K562 (cell line): Measurements from ENCODE around the gene ERP29. TPM values are rescaled to one million over a fixed set of nuclear protein-coding genes. Genes with fewer than 3 reads are reported as not detected.

Experiments used
- ATAC-seq: fragments of 200-7000 bp; cut with Tn5 transposase; 3 replicates; pipeline ENCODE4 v1.9.1; 2020; ENCODE audit warnings: moderate library complexity
- BruUV-seq: library from RNA; stranded (reverse); fragments of 400-500 nt; replicated peaks from 2 replicates; lab custom pipeline; 2021; lab: Mats Ljungman, UMichigan
- CTCF ChIA-PET: fragments of 300-600 bp; formaldehyde crosslinking; extraction: SDS; loops from one replicate; lab custom pipeline; 2021; ENCODE audit warnings: low intra/inter-chr PET ratio; lab: Yijun Ruan, JAX
- POLR2A ChIA-PET: fragments of 300-600, 350-650 bp; sonication (Branson Sonifier 250); formaldehyde crosslinking; extraction: SDS; loops from one replicate; lab custom pipeline; 2021; ENCODE audit warnings: antibody characterized with exemption, inconsistent platforms; lab: Yijun Ruan, JAX
- DNase-seq, 4 experiments: peaks; one replicate each; pipeline versions ENCODE4 v3.0.0 to v3.0.0-alpha.2; 2011 to 2018; ENCODE audit warnings: low spot score in 3 of 4, mixed read lengths in 3 of 4; ENCODE audit errors: extremely low read depth in 1 of 4
- FAIRE-seq: peaks from 2 replicates; lab custom pipeline; 2011; peaks lifted over from hg19 to GRCh38; lab: Jason Lieb, UNC
- H2AFZ ChIP-seq: 2 replicates; pipeline ENCODE4 v1.6.0; 2011; ENCODE audit warnings: low read depth, low read length, control low read depth, inconsistent platforms
- H3K27ac ChIP-seq: fragments of 200-600 bp; 3 replicates; pipeline ENCODE4 v1.8.0; 2011; ENCODE audit warnings: low read depth, mild to moderate bottlenecking, control low read depth, inconsistent platforms, low read length, moderate library complexity, mixed read lengths; ENCODE audit errors: extremely low read depth
- H3K27me3 ChIP-seq, 2 experiments: fragments of 300-600 bp in 1 of 2; 2 replicates in 1 of 2; 3 replicates in 1 of 2; pipeline versions ENCODE4 v1.6.0 to v1.8.0; 2011; ENCODE audit warnings: inconsistent platforms in 2 of 2, low read length in 2 of 2, mild to moderate bottlenecking in 1 of 2, mixed read lengths in 1 of 2, moderate library complexity in 1 of 2; ENCODE audit not compliant: control insufficient read depth in 2 of 2, insufficient read depth in 2 of 2
- H3K36me3 ChIP-seq: fragments of 300-600 bp; 3 replicates; pipeline ENCODE4 v1.8.0; 2011; ENCODE audit warnings: mild to moderate bottlenecking, low read length, inconsistent platforms; ENCODE audit not compliant: control insufficient read depth, insufficient read depth
- H3K4me1 ChIP-seq, 2 experiments: fragments of 200-600 bp in 1 of 2; replicated peaks in 1 of 2; 2 replicates in 1 of 2; 3 replicates in 1 of 2; pipeline versions ENCODE4 v1.5.1 to v1.8.0; 2011; ENCODE audit warnings: inconsistent platforms in 2 of 2, low read length in 2 of 2, mild to moderate bottlenecking in 1 of 2, mixed read lengths in 1 of 2, moderate library complexity in 1 of 2; ENCODE audit not compliant: control insufficient read depth in 2 of 2, insufficient read depth in 2 of 2
- H3K4me2 ChIP-seq: 2 replicates; pipeline ENCODE4 v1.6.1; 2011; ENCODE audit warnings: low read length, control low read depth, inconsistent platforms, mixed read lengths; ENCODE audit not compliant: insufficient read depth
- H3K4me3 ChIP-seq: fragments of 200-600 bp; sonication (generic), shearing (Covaris generic); 2 replicates; pipeline ENCODE4 v1.5.1; 2016; ENCODE audit warnings: control low read depth, inconsistent platforms
- H3K79me2 ChIP-seq: fragments of 200-600 bp; 3 replicates; pipeline ENCODE4 v1.8.0; 2011; ENCODE audit warnings: low read length, inconsistent platforms; ENCODE audit not compliant: control insufficient read depth, insufficient read depth
- H3K9ac ChIP-seq, 2 experiments: 2 replicates each; pipeline versions ENCODE4 v1.6.0 to v1.6.1; 2011; ENCODE audit warnings: low read depth in 2 of 2, low read length in 2 of 2, control low read depth in 1 of 2, inconsistent platforms in 1 of 2, mild to moderate bottlenecking in 1 of 2, mixed read lengths in 1 of 2; ENCODE audit not compliant: insufficient read depth in 1 of 2
- H3K9me1 ChIP-seq: one replicate; pipeline ENCODE4 v1.6.0; 2011; ENCODE audit warnings: inconsistent platforms, mild to moderate bottlenecking, low read length, moderate library complexity; ENCODE audit not compliant: control insufficient read depth, insufficient read depth
- H3K9me3 ChIP-seq: replicated peaks from 2 replicates; pipeline ENCODE4 v1.5.1; 2011; ENCODE audit warnings: low read depth, low read length, inconsistent platforms; ENCODE audit not compliant: control insufficient read depth, insufficient read depth
- H4K20me1 ChIP-seq: replicated peaks from 2 replicates; pipeline ENCODE4 v1.6.1; 2011; ENCODE audit warnings: low read length, inconsistent platforms, mixed read lengths; ENCODE audit not compliant: control insufficient read depth, insufficient read depth
- BACH1 ChIP-seq: fragments of 200-800 bp; sonication (Bioruptor generic); IDR thresholded peaks from 2 replicates; pipeline ENCODE4 v1.6.1; 2016; ENCODE audit warnings: missing genetic modification characterization, missing compliant biosample characterization
- KLF6 ChIP-seq: fragments of 250-450 bp; sonication (Bioruptor Pico); IDR thresholded peaks from 2 replicates; pipeline ENCODE4 v1.4.0; 2020; ENCODE audit warnings: mild to moderate bottlenecking, moderate library complexity, borderline replicate concordance
- MTA2 ChIP-seq: fragments of 450-650 bp; IDR thresholded peaks from 2 replicates; pipeline ENCODE4 v1.6.1; 2016; ENCODE audit warnings: low read depth
- PML ChIP-seq: IDR thresholded peaks from 2 replicates; pipeline ENCODE4 v1.6.1; 2012; ENCODE audit warnings: low read length, inconsistent platforms
- PURB ChIP-seq: sonication (generic); formaldehyde crosslinking; IDR thresholded peaks from 2 replicates; pipeline ENCODE4 v1.9.0; 2021; ENCODE audit warnings: low read depth, mild to moderate bottlenecking, missing genetic modification reagents
- RBBP5 ChIP-seq: fragments of 200-600 bp; sonication (generic); IDR thresholded peaks from 2 replicates; pipeline ENCODE4 v1.6.1; 2012; ENCODE audit warnings: borderline replicate concordance, mild to moderate bottlenecking, low read length, control low read depth, inconsistent platforms; ENCODE audit not compliant: insufficient read depth, poor library complexity, severe bottlenecking
- RBM17 ChIP-seq: fragments of 200-400 bp; formaldehyde crosslinking; IDR thresholded peaks from 2 replicates; pipeline ENCODE4 v1.6.1; 2017; ENCODE audit warnings: low read depth, mild to moderate bottlenecking, low read length, borderline replicate concordance
- SMARCA5 ChIP-seq: fragments of 450-650 bp; IDR thresholded peaks from 2 replicates; pipeline ENCODE4 v1.6.1; 2016
- TEAD1 ChIP-seq, 2 experiments: fragments of 450-650 bp in 1 of 2; sonication (generic) in 1 of 2; formaldehyde crosslinking; IDR thresholded peaks; 2 replicates each; pipeline versions ENCODE4 v1.4.0 to v1.8.0; 2020 to 2022; ENCODE audit warnings: mild to moderate bottlenecking in 2 of 2, missing genetic modification reagents in 1 of 2
- WGBS: fragments of 100-300 bp; shearing (Covaris generic); methylation state at CpG from one replicate; pipeline ENCODE4 v1.1.6; 2016; ENCODE audit warnings: low coverage, mixed read lengths; ENCODE audit not compliant: insufficient coverage; ENCODE audit errors: missing lambda C conversion rate; 5-methylcytosine and 5-hydroxymethylcytosine counted together
- in situ Hi-C: fragments of 300-500 bp; cut with MboI; formaldehyde crosslinking; loops from 4 replicates; pipeline ENCODE4 v1.15.0; 2018; ENCODE audit warnings: inconsistent platforms, mixed read lengths
- intact Hi-C: fragments of 100-400 bp; cut with micrococcal nuclease; formaldehyde crosslinking; loops from 2 replicates; pipeline ENCODE4 v1.14.2; 2022
- polyA plus RNA-seq, 8 experiments: library from polyadenylated mRNA; depleted of rRNA in 4 of 8; stranded (reverse) in 5 of 8; unstranded in 3 of 8; fragments of >200 nt; fragmentation: Nextera tagmentation in 2 of 8; fragmentation: Illumina TruSeq in 1 of 8; extraction: Ambion mirVana in 2 of 8; extraction: Trizol in 1 of 8; gene quantifications; 2 replicates each; pipeline versions ENCODE4 v1.2.1 to v1.2.3, GENCODE V29; 2011 to 2014; ENCODE audit warnings: inconsistent platforms in 1 of 8, missing spikeins in 1 of 8
- total RNA-seq, 7 experiments: library from RNA; depleted of rRNA in 6 of 7; stranded (reverse); fragments of >200 nt in 6 of 7; fragmentation: Illumina TruSeq in 2 of 7; extraction: Trizol in 2 of 7; gene quantifications; 2 replicates each; pipeline versions ENCODE4 v1.2.1 to v1.2.3, GENCODE V29; 2011 to 2021; ENCODE audit warnings: low replicate concordance in 1 of 7
- TF ChIP-seq, protein P1 (sequence below): IDR thresholded peaks from 2 replicates; pipeline ENCODE4 v1.6.1; 2011; ENCODE audit warnings: borderline replicate concordance, low read depth, mild to moderate bottlenecking, moderate library complexity, low read length; ENCODE audit not compliant: insufficient read depth, poor library complexity, severe bottlenecking
- TF ChIP-seq, protein P2 (sequence below): fragments of 200-400 bp; formaldehyde crosslinking; IDR thresholded peaks from 2 replicates; pipeline ENCODE4 v1.6.1; 2017; ENCODE audit warnings: mild to moderate bottlenecking, low read depth, low read length, moderate library complexity

Gene ERP29
- total and polyA plus RNA-seq, 9 of the 15 experiments (the other 6 are each of a cell fraction or from before 2014, with no cell fraction given), result 42.4 to 146 (median 111) TPM

DNA sequence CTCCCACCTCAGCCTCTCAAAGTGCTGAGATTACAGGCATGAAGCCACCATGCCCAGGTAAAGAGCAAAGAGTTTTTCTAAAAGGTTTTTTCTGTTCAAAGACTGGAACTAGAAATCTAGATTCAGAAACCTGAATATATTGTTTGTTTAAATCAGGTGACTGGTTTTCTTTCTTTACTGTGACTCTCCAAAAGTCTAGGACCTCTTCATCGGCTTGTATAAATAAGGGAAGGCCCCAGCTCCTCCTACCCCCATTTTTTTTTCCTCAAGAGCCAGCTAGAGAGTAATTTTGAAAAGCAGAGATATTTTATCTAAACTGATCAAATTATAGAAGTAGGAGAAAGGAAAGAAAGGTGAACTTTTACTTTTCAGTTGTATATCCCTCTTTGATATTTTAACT is 48.3 kb upstream of the ERP29 start:
- intact Hi-C loops, result no loop called here
- H2AFZ ChIP-seq, result no peak overlapping the region
- H3K27me3 ChIP-seq, result no peaks in the 10 kb centered on the region
- in situ Hi-C loops, result no loop called here
- H3K4me3 ChIP-seq, result no peak overlapping the region
- no peaks in the 10 kb centered on the region for H3K79me2 ChIP-seq
- H3K9me3 ChIP-seq, result no peaks in the 10 kb centered on the region
- H3K36me3 ChIP-seq, result no peaks in the 10 kb centered on the region
- no peak for DNase-seq
- no peak for FAIRE-seq
- 92% methylated on average over 1 of the region's 1 CpG for WGBS
- H3K9me1 ChIP-seq, result no peaks in the 10 kb centered on the region
- H3K4me2 ChIP-seq, result no peak overlapping the region
- no peak for ATAC-seq
- no TSS peak for BruUV-seq
- no peaks in the 10 kb centered on the region for H4K20me1 ChIP-seq
- no peak overlapping the region for H3K27ac ChIP-seq
- no peak overlapping the region for H3K9ac ChIP-seq
- ChIA-PET CTCF (no interaction called here), POLR2A (interaction anchor here (1.2 to 1.3 kb wide), 2 partner anchors 11 to 18 kb away, joined by 3 to 7 read pairs; no protein-coding TSS in a partner anchor)
- peaks cover 0 to 12% of the 10 kb centered on the region in 2 experiments; a peak in 2 of 5 replicates for H3K4me1 ChIP-seq
- TF ChIP-seq, protein P1, sequence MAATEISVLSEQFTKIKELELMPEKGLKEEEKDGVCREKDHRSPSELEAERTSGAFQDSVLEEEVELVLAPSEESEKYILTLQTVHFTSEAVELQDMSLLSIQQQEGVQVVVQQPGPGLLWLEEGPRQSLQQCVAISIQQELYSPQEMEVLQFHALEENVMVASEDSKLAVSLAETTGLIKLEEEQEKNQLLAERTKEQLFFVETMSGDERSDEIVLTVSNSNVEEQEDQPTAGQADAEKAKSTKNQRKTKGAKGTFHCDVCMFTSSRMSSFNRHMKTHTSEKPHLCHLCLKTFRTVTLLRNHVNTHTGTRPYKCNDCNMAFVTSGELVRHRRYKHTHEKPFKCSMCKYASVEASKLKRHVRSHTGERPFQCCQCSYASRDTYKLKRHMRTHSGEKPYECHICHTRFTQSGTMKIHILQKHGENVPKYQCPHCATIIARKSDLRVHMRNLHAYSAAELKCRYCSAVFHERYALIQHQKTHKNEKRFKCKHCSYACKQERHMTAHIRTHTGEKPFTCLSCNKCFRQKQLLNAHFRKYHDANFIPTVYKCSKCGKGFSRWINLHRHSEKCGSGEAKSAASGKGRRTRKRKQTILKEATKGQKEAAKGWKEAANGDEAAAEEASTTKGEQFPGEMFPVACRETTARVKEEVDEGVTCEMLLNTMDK, result no peak
- TF ChIP-seq PML (no peak), SMARCA5 (no peak), KLF6 (CRISPR knock-in tag) (no peak), RBBP5 (no peak), TEAD1 (CRISPR knock-in tag; IDR thresholded peaks at IDR 0.05) (no peak), PURB (CRISPR knock-in tag) (no peak), RBM17 (no peak), BACH1 (tag) (no peak), MTA2 (no peak)
- TF ChIP-seq, protein P2, sequence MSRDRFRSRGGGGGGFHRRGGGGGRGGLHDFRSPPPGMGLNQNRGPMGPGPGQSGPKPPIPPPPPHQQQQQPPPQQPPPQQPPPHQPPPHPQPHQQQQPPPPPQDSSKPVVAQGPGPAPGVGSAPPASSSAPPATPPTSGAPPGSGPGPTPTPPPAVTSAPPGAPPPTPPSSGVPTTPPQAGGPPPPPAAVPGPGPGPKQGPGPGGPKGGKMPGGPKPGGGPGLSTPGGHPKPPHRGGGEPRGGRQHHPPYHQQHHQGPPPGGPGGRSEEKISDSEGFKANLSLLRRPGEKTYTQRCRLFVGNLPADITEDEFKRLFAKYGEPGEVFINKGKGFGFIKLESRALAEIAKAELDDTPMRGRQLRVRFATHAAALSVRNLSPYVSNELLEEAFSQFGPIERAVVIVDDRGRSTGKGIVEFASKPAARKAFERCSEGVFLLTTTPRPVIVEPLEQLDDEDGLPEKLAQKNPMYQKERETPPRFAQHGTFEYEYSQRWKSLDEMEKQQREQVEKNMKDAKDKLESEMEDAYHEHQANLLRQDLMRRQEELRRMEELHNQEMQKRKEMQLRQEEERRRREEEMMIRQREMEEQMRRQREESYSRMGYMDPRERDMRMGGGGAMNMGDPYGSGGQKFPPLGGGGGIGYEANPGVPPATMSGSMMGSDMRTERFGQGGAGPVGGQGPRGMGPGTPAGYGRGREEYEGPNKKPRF, result no peak
